ENCODE data around the gene CFHR2.

- TF ChIP-seq CTCF (IDR thresholded peaks at IDR 0.05) (no peak), EZH2 (IDR thresholded peaks at IDR 0.05) (no peak), EZH2phosphoT487 (IDR thresholded peaks at IDR 0.05) (no peak)
These were observed 33.7 kb downstream of the CFHR2 start, which contains the start of gene CFHR5 for GRCh38 chr1:196977278-196977677.
